Fibroblast of mammary gland (primary cell): ENCODE data around the gene PGGHG.
"Not testable (repeated sequence)": the region's sequence is repeated elsewhere in the genome, so short reads cannot be mapped to it uniquely, and the experiment has no call there.

Experiments
- DNase-seq: peaks from one replicate; pipeline ENCODE4 v3.0.0-alpha.2; 2010; ENCODE audit warnings: low read depth
- H3K4me3 ChIP-seq: 2 replicates; pipeline ENCODE4 v1.5.1; 2011; ENCODE audit warnings: low read depth, mild to moderate bottlenecking, low read length, moderate library complexity; ENCODE audit not compliant: control insufficient read depth
- CTCF ChIP-seq: conservative IDR thresholded peaks from 2 replicates; pipeline ENCODE4 v1.5.1; 2011; ENCODE audit warnings: low read depth, low read length, inconsistent platforms; ENCODE audit not compliant: control insufficient read depth, insufficient read depth

The PGGHG gene

GRCh38 chr11:285021-285893, 3.7 kb upstream of the PGGHG start:
- DNase-seq, result no peak
- H3K4me3 ChIP-seq, result no peak overlapping the region

GRCh38 chr11:285894-286220, 3.1 kb upstream of the PGGHG start:
- TF ChIP-seq CTCF, result no peak
- H3K4me3 ChIP-seq, result no peak overlapping the region
- no peak for DNase-seq

More at GRCh38 chr11:285021-285893, 3.7 kb upstream of the PGGHG start:
- no peak for TF ChIP-seq CTCF

GRCh38 chr11:286977-287820, 1.7 kb upstream of the PGGHG start:
- H3K4me3 ChIP-seq, DNase-seq: not testable (repeated sequence)

- TF ChIP-seq CTCF, result no peak
- DNase-seq, result no peak
- H3K4me3 ChIP-seq, result peak overlapping the region; percentile 48
Observed at GRCh38 chr11:287821-288477, 977 bp upstream of the PGGHG start.

- DNase-seq, result no peak
Observed at GRCh38 chr11:289398-289711, 429 bp downstream of the PGGHG start.

GRCh38 chr11:289712-290620, 1.0 kb downstream of the PGGHG start:
- peak overlapping the region; percentile 27 for H3K4me3 ChIP-seq
- DNase-seq, result no peak

More at GRCh38 chr11:289398-289711, 429 bp downstream of the PGGHG start:
- TF ChIP-seq CTCF, result no peak
- H3K4me3 ChIP-seq, result peak overlapping the region; percentile 27

More at GRCh38 chr11:289712-290620, 1.0 kb downstream of the PGGHG start:
- no peak for TF ChIP-seq CTCF
